ENCODE results near the gene FOXRED2.

The FOXRED2 gene

GRCh38 chr22:36497910-36498665 is 8.8 kb downstream of the FOXRED2 start:
- no peak for DNase-seq (ENCODE audit: low spot score)
- no peak for TF ChIP-seq CTCF (IDR thresholded peaks at IDR 0.05; ENCODE audit: extremely low read depth, missing control alignments)

- DNase-seq (ENCODE audit: low spot score), result peak; percentile 68
Measured at GRCh38 chr22:36493690-36494110, 13.1 kb downstream of the FOXRED2 start.

GRCh38 chr22:36492109-36492508 is 14.7 kb downstream of the FOXRED2 start:
- no peak for DNase-seq (ENCODE audit: low spot score)
- no peak for TF ChIP-seq CTCF (IDR thresholded peaks at IDR 0.05; ENCODE audit: extremely low read depth, missing control alignments)

More at GRCh38 chr22:36493690-36494110, 13.1 kb downstream of the FOXRED2 start:
- TF ChIP-seq CTCF (IDR thresholded peaks at IDR 0.05; ENCODE audit: extremely low read depth, missing control alignments), result no peak

GRCh38 chr22:36491155-36491554 is 15.7 kb downstream of the FOXRED2 start:
- TF ChIP-seq CTCF (IDR thresholded peaks at IDR 0.05; ENCODE audit: extremely low read depth, missing control alignments), result no peak
- no peak for DNase-seq (ENCODE audit: low spot score)

GRCh38 chr22:36486619-36487384 is 20.0 kb downstream of the FOXRED2 start:
- TF ChIP-seq CTCF (IDR thresholded peaks at IDR 0.05; ENCODE audit: extremely low read depth, missing control alignments), result no peak
- DNase-seq (ENCODE audit: low spot score), result no peak

- DNase-seq (ENCODE audit: low spot score), result peak; percentile 95
- TF ChIP-seq CTCF (IDR thresholded peaks at IDR 0.05; ENCODE audit: extremely low read depth, missing control alignments), result no peak
Measured at GRCh38 chr22:36481393-36482168, 25.3 kb downstream of the FOXRED2 start, which contains the start of gene TXN2. TXN2 (minus strand) TSS chr22:36481640; CDS start chr22:36480837, 803 bp downstream.
